Stimulated activated effector memory CD8-positive, alpha-beta T cell treated with anti-CD3 and anti-CD28 coated beads, Interleukin-12 subunit alpha, Interleukin-12 subunit beta, amount 100 ng/mL, for 72 hours (primary cell): ENCODE data around the gene DSTN.

Experiments used
- ATAC-seq: fragments of 150-1000 bp; cut with Tn5 transposase; 2 replicates; pipeline ENCODE4 v1.10.0; 2021
- DNase-seq, 2 donors: peaks; one replicate each; pipeline ENCODE4 v3.0.0; 2021 to 2022; ENCODE audit warnings: low spot score in 2 of 2
- H3K27ac Mint-ChIP-seq: one replicate; pipeline ENCODE4 v1.8.0; 2022; ENCODE audit warnings: mild to moderate bottlenecking, mixed read lengths
- H3K36me3 Mint-ChIP-seq: one replicate; pipeline ENCODE4 v1.8.0; 2022; ENCODE audit warnings: mild to moderate bottlenecking, mixed read lengths
- H3K4me1 Mint-ChIP-seq: one replicate; pipeline ENCODE4 v1.8.0; 2022; ENCODE audit warnings: mixed read lengths
- H3K4me3 Mint-ChIP-seq: one replicate; pipeline ENCODE4 v1.8.0; 2022; ENCODE audit warnings: mild to moderate bottlenecking, mixed read lengths
- H3K9me3 Mint-ChIP-seq: one replicate; pipeline ENCODE4 v1.8.0; 2022; ENCODE audit warnings: mixed read lengths

The DSTN gene

DNA sequence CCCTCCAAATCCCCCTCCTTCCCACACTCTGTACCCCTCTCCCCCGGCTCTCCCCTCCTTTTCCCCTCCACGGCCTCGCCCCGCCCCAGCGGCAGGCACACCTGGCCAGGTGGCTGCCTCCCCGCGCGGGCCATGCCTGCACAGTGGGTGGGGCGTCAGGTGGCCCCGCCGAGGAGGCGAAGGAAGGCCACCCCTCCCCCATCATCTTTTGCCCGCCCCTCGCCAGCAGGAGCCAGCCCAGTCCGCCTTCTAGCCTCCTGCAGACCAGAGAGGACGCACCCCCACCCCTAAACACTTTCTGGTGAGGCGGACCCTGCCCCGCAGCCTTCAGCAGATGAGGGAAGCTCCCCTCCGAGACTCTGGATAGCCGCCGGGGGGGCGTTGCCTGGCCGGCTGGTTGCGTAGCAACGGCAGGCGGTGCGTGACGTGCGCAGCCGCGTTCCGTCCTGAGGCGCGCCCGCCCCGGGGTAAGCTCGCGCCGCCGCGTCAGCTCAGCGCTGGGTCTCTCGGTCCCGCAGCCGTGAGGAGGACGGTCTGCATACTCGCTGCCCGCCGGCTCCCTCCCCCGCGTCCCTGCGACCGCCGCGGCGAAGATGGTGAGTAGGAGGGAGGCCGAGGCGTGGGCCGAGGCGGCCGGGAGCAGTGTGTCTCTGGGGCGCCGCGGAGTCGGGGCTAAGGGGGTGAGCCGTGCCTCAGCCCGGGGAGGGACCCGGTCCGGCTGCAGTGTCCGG, at the start of gene DSTN:
Gene DSTN, plus strand, starts transcription at position 460 of the 731 bp plus-strand sequence. Its CDS starts 134 bp downstream, at position 594.
- peaks cover 7% of the 10 kb centered on the region for H3K36me3 Mint-ChIP-seq
- peak within 1 kb of the TSS; percentile 92 for H3K27ac Mint-ChIP-seq
- no peaks in the 10 kb centered on the region for H3K9me3 Mint-ChIP-seq
- H3K4me3 Mint-ChIP-seq: peak within 1 kb of the TSS; percentile 93
- DNase-seq: peak; percentile 84 to 92
- peak; percentile 95 for ATAC-seq
- H3K4me1 Mint-ChIP-seq: peaks cover 17% of the 10 kb centered on the region

DNA sequence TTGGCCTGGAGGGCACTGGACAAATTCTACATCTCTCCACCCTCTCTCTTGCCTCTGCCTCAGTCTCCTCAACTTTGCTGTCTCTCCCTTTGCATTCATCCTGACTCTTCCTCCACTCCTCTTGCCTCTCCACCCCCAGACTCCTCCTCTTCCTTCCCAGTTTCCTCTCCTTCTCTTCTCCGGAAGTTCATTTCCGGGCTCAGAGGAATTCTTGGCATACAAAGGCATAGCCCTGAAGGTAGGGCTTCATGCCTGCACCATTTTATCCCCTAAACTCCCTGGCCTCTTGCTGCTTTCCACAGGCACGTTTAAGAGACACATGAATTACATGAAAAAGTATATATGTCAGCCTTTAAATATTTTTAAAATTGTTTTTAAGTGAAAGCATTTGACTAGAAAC, 49.3 kb upstream of the DSTN start:
- H3K9me3 Mint-ChIP-seq: no peaks in the 10 kb centered on the region
- H3K4me3 Mint-ChIP-seq: no peak overlapping the region
- ATAC-seq: no peak
- H3K4me1 Mint-ChIP-seq: peaks cover 5% of the 10 kb centered on the region
- no peaks in the 10 kb centered on the region for H3K36me3 Mint-ChIP-seq
- DNase-seq: no peak
- no peak overlapping the region for H3K27ac Mint-ChIP-seq

DNA sequence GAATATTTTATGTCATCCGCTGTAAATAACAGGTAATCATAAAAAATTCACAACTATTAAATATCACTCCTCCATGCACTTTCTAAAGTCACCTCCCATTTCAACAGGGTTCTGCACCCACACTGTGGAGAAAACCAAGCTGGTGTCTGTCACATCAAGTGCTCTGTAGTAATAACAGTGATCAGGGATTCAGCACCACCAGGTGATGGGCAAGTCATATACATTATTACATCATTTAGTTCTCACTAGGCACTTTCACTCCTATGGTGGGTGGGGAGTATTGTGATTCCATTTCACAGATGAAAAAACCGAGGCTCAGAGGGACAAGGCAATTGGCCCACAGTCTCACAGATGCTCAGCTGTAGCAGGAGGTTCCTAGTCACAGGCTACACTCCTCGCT, 47.3 kb upstream of the DSTN start:
- H3K27ac Mint-ChIP-seq: no peak overlapping the region
- DNase-seq: no peak
- no peaks in the 10 kb centered on the region for H3K36me3 Mint-ChIP-seq
- peaks cover 5% of the 10 kb centered on the region for H3K4me1 Mint-ChIP-seq
- no peaks in the 10 kb centered on the region for H3K9me3 Mint-ChIP-seq
- H3K4me3 Mint-ChIP-seq: no peak overlapping the region
- ATAC-seq: no peak

GRCh38 chr20:17523326-17523725, 46.5 kb upstream of the DSTN start:
- Mint-ChIP-seq H3K27ac (no peak overlapping the region), H3K4me3 (no peak overlapping the region), H3K4me1 (peaks cover 5% of the 10 kb centered on the region), H3K36me3 (no peaks in the 10 kb centered on the region), H3K9me3 (no peaks in the 10 kb centered on the region)
- no peak for ATAC-seq
- DNase-seq: no peak

GRCh38 chr20:17524560-17524959, 45.3 kb upstream of the DSTN start:
- Mint-ChIP-seq H3K9me3 (no peaks in the 10 kb centered on the region), H3K36me3 (no peaks in the 10 kb centered on the region), H3K4me1 (peaks cover 5% of the 10 kb centered on the region), H3K4me3 (no peak overlapping the region), H3K27ac (no peak overlapping the region)
- DNase-seq (no peak), ATAC-seq (no peak)

- H3K9me3 Mint-ChIP-seq: no peaks in the 10 kb centered on the region
- H3K4me1 Mint-ChIP-seq: peaks cover 5% of the 10 kb centered on the region
- no peak overlapping the region for H3K27ac Mint-ChIP-seq
- no peaks in the 10 kb centered on the region for H3K36me3 Mint-ChIP-seq
- DNase-seq: no peak
- H3K4me3 Mint-ChIP-seq: no peak overlapping the region
- ATAC-seq: no peak
Measured at GRCh38 chr20:17525132-17525531, 44.7 kb upstream of the DSTN start.

DNA sequence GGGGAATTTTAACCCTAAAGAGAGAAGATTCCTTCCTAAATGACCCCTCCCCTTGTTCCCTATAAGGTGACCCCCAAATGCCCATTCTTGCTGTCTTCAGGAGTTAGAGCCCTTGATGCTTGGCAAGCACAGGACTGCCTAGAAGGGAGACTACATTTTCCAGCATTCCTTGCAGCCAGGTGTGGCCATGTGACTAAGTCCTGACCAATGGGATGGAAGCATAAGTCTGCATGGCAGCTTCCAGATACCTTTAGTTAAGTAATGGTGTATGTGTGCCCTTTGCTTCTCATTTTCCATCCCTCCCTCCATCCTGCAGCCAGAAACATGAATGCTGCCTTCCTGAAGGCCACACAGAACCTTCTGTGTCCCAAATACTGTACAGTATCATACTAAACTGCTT, 44.2 kb upstream of the DSTN start:
- Mint-ChIP-seq H3K4me1 (peaks cover 2% of the 10 kb centered on the region), H3K9me3 (no peaks in the 10 kb centered on the region), H3K4me3 (no peak overlapping the region), H3K36me3 (no peaks in the 10 kb centered on the region), H3K27ac (no peak overlapping the region)
- no peak for DNase-seq
- no peak for ATAC-seq

DNA sequence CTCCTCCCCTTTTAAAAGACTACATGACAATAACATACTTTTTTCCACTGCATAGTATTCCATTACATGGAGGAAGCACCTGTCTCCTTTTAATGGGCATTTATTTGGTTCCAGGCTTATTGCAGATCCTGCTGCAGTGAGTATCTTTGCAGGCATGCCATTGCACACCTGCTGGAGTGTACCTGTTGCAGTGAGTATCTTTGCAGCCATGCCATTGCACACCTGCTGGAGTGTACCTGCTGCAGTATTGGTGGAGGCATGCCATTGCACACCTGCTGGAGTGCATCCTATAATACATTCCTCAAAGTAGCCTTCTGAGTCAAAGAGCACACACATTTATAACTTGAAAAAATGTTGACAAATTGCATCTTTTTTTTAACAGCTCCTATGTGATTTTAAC, 40.3 kb upstream of the DSTN start:
- no peaks in the 10 kb centered on the region for H3K9me3 Mint-ChIP-seq
- H3K4me1 Mint-ChIP-seq: peaks cover 11% of the 10 kb centered on the region
- no peak overlapping the region for H3K4me3 Mint-ChIP-seq
- DNase-seq: no peak
- no peak for ATAC-seq
- H3K36me3 Mint-ChIP-seq: no peaks in the 10 kb centered on the region
- H3K27ac Mint-ChIP-seq: no peak overlapping the region

- H3K27ac Mint-ChIP-seq: no peak overlapping the region
Measured at GRCh38 chr20:17530153-17530552, 39.7 kb upstream of the DSTN start.

DNA sequence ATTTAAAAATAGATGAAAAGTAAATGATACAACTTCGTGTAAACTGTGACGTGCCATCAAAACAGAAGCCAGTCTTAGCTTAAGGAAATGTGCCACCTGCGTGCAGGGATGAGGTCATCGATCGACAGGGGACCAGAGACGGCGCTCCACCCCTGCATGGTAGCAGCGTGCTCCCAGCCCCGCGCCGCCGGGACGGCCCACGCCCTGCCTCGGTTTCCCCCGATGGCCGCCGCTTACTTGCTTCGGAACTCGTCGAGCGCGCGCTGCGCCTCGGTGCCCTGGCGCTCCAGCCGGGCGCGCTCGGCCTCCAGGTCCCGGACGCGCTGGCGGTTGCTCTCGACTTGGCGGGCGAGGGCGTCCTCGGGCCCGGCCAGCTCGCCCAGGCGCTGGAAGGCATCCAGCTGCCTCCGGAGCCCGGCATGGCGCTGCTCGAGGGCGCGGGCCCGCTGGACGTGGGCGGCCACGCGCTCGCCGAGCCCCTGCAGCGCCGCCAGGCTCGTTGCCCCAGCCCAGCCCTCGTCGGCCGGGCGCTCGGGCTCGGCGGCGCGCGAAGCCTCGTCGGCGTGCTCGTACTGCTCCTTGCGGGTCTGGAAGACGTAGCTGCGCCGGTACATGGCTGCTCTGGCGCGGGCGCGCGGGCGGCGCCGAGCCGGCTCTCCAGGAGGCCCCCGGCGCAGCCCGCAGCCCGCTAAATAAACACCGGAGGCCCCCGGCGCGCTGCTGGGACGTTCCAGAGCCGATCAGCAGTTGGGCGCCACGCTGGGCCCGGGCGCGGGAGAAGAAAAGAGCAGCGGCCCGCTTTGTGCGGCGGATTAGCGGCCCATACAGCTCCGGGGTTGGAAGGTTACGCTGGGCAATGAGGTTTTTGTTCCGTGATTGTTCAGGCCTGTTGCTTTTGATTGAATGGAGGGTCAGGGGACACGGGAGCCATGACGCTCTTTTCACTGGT, 38.9 kb upstream of the DSTN start, which contains the start of gene BFSP1:
Gene BFSP1, minus strand, starts transcription at position 664 of the 949 bp plus-strand sequence. Its CDS starts 50 bp downstream, at position 614.
- no peaks in the 10 kb centered on the region for H3K36me3 Mint-ChIP-seq
- DNase-seq (peak; percentile 27 to 71), ATAC-seq (peak; percentile 85)
- peaks cover 11% of the 10 kb centered on the region for H3K4me1 Mint-ChIP-seq
- H3K27ac Mint-ChIP-seq: peak within 1 kb of the TSS; percentile 71
- peak within 1 kb of the TSS; percentile 74 for H3K4me3 Mint-ChIP-seq
- H3K9me3 Mint-ChIP-seq: no peaks in the 10 kb centered on the region

More at GRCh38 chr20:17530153-17530552, 39.7 kb upstream of the DSTN start:
- Mint-ChIP-seq H3K36me3 (no peaks in the 10 kb centered on the region), H3K9me3 (no peaks in the 10 kb centered on the region), H3K4me3 (peak overlapping the region; percentile 74), H3K4me1 (peaks cover 11% of the 10 kb centered on the region)
- DNase-seq (no peak), ATAC-seq (no peak)

DNA sequence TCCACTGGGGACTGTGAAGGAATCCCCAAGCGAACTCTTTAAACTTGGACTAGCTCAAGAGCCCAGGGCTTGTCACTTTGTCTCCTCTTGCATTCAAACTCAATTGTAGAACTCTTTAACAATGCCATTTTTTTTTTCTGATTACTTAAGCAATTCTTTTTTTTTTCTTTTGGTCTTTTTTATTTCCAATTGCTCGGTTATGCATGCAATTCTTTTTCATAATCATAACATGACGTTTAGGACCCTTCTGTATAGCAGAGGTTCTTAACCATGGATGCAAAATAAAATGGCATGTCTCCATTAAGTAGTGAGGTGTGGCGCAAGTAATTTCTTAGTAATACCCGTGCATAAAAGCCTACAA, 38.2 kb upstream of the DSTN start:
- peak overlapping the region; percentile 71 for H3K27ac Mint-ChIP-seq
- no peaks in the 10 kb centered on the region for H3K9me3 Mint-ChIP-seq
- no peak for DNase-seq
- peak overlapping the region; percentile 74 for H3K4me3 Mint-ChIP-seq
- peaks cover 11% of the 10 kb centered on the region for H3K4me1 Mint-ChIP-seq
- no peaks in the 10 kb centered on the region for H3K36me3 Mint-ChIP-seq
- no peak for ATAC-seq

GRCh38 chr20:17533396-17533795, 36.5 kb upstream of the DSTN start:
- no peak overlapping the region for H3K27ac Mint-ChIP-seq
- no peaks in the 10 kb centered on the region for H3K9me3 Mint-ChIP-seq
- H3K36me3 Mint-ChIP-seq: no peaks in the 10 kb centered on the region
- ATAC-seq: no peak
- no peak for DNase-seq
- H3K4me1 Mint-ChIP-seq: peaks cover 25% of the 10 kb centered on the region
- H3K4me3 Mint-ChIP-seq: no peak overlapping the region

GRCh38 chr20:17534077-17534476, 35.8 kb upstream of the DSTN start:
- no peak overlapping the region for H3K27ac Mint-ChIP-seq
- no peak overlapping the region for H3K4me3 Mint-ChIP-seq
- no peaks in the 10 kb centered on the region for H3K36me3 Mint-ChIP-seq
- ATAC-seq (no peak), DNase-seq (no peak)
- H3K4me1 Mint-ChIP-seq: peaks cover 30% of the 10 kb centered on the region
- H3K9me3 Mint-ChIP-seq: no peaks in the 10 kb centered on the region

GRCh38 chr20:17536944-17537444, 32.9 kb upstream of the DSTN start:
- no peak overlapping the region for H3K27ac Mint-ChIP-seq
- H3K9me3 Mint-ChIP-seq: no peaks in the 10 kb centered on the region

GRCh38 chr20:17537959-17538358, 31.9 kb upstream of the DSTN start:
- Mint-ChIP-seq H3K36me3 (peaks cover 5% of the 10 kb centered on the region), H3K4me3 (no peak overlapping the region), H3K4me1 (peaks cover 25% of the 10 kb centered on the region), H3K9me3 (no peaks in the 10 kb centered on the region), H3K27ac (no peak overlapping the region)
- no peak for DNase-seq
- no peak for ATAC-seq

More at GRCh38 chr20:17536944-17537444, 32.9 kb upstream of the DSTN start:
- peaks cover 5% of the 10 kb centered on the region for H3K36me3 Mint-ChIP-seq
- DNase-seq (peak; percentile 43 to 78), ATAC-seq (peak; percentile 90)
- no peak overlapping the region for H3K4me3 Mint-ChIP-seq
- peaks cover 25% of the 10 kb centered on the region for H3K4me1 Mint-ChIP-seq
